Glomerular visceral epithelial cell (primary cell): ENCODE measurements around the gene MUC6.

Source experiments
- DNase-seq: peaks from one replicate; pipeline ENCODE4 v3.0.0-alpha.2; 2016; ENCODE audit errors: extremely low spot score

The MUC6 gene

DNA sequence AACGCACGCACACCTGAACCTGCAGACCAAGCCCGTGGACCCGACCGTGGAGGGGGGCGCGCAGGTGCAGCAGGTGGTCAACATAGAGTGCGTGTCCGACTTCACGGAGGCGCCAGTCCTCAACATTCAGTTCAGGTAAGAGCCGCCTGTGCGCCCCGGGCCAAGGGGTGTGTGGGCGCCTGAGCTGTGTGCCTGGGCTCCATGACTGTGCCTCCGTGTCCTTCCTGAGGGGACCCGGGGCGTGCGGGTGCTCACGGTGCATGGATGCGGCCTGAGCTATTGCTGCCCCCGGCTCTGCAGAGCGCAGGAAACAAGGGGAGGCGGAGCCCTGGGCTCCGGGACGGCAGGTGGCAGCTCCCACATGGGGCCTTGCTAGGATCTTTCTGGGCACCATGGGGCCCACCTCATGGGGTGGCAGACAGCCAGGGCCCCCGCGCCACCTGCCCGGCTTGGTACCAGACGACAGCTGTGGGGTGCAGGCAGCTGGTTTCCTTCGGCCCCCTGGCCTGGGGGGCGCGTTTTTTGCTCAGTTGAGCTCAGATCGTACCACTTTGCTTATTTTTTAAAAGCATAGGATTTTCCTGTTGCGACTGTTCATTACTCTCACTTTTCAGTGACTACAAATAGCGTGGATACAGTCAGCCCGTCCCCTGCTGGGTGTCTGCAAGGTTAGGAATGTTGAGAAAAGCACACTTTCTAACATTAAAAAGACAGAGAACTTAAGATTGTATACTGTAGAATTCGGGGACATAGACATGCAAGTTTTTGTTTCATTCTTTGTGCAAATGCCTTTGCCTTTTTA, 28.3 kb downstream of the MUC6 start:
- no peak for DNase-seq

DNA sequence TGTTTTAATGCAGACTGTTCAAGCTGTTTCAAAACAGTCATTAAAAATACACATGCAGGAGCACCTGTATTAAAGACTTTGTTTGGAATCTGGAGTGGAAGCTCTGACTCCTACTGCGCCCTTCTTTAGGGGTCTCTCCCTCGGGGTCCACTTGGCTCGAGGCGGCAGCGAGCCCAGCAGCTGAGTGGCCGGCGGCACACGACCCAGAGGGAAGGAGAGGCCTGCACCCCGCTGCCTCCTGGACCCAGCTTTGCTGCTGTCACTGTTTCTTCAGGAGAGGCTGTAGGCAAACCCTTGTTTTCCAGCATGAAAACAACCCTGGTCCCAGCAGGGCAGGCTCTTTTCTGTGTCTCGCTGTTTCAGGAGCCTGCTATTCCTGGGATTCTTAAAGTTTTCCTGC, 29.2 kb downstream of the MUC6 start:
- no peak for DNase-seq

DNA sequence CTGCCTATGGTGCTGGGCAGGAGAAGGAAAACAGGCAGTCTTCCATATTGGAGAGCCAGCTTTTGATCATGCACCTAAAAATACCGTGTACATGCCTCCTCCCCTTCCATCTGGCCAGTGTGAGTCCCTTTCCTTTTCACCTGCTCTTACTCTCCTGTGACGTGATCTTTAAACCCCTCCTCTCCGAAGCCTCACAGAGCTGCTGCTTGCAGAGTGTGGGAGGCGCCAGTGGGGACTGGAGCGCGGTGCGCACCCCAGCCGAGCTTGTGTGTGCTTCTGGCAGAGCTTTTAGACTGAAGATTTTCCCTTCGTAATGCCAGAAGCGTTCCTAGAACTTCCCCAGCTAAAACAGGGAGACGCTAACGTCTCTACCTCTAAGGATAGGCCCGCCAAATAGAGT, 29.8 kb downstream of the MUC6 start:
- DNase-seq, result no peak

DNA sequence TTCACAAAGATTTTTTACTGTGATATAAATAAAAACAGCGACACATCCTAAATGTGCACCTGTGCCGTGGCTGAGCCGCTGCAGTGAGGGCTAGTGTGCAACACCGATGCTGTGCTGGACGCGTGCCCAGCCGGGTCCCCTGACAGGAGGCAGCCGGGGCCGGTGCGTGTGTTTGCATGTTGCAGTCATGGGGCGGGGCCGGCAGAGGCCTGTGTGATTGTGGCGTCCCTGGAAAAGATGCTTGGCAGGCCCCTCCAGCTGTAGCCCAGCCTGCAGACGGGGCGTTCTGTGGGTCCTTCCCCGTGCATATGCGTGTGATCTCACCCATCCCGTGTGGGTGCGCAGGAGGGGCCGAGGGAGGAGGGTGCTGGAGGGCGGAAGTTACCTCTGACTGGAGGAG, 30.6 kb downstream of the MUC6 start:
- no peak for DNase-seq

DNA sequence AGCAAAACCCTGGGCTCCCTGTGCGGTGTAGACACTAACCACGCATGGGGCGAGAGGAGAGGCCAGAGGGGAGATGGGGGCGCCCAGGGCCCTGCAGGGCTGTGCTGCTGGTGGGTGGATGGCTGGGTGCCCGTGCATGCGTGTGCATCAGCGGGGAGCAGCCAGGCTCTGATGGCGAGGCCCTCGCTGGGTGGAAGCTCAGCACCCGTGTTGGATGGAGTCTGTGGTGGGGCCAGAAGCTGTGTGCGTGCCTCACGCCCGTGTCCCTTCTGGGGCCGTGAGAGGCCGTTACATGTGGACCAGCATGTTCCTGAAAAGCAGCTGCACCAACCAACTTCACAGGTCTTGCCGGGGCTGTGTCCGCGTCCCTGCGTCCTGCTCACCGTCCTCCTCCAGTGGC, 33.4 kb downstream of the MUC6 start:
- DNase-seq, result no peak

DNA sequence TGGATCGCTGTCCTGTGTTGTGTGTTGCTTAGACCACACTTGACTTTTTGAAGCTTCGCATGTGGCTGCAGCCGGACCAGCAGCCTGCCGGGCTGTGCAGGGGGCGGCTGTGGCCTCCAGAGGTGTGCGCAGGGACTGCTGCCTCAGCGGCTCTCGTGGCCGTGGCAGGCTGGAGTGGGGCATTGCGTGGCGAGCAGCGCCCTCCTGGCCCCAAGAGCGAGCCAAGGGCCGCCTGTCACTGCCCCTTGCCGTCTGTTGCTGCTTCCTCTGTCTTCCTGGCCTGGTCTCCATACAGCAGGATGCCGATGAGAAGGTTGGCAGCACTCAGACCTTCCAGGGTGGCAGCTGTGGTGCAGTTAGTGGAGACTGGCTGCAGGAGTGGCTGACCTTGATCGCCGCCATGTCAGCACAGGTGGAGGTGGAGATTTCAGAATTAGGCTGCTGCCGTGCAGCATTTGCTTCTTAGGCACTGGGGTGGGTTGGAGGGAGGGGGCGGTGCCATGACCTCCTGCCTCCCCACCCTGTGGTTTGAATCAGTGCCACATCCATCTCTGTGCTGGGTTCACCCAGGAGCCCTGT, 34.0 kb downstream of the MUC6 start:
- no peak for DNase-seq

DNA sequence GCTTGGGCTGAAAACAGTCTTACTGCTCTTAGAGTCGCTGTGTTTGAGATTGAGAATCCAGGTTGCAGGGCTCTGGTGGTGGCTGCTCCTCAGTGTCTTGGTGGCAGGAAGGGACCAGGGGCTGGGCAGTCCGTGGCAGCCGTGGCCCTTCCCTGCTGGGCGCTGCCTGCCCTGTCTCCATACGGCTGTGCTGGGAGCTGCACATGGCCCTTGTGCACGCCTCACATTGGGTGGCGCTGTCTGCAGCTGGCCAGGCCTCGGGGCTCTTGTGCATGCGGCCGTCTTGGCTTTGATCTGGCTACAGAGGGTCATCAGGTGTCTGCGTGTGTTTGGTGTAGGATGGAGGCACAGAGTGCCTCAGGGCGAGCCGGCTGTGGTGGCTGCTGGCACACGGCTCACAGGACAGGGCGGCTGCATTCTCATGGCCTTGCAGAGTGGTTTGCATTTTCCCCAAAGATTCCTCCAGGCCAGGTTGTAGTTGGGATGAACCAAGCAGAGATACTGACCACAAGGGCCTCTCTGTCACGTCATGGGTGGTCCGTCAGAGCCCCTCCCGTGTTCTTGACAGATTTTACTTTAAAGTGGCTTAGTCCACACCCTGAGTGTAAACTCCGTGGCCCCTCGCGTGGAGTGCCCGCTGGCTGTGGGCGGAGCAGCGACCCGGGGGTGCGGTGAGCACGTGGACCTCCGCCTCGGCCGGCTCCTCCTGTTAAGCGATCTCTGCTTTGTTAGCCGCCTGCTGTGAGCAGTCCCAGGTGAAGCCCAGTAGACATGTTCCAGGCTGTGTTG, 34.7 kb downstream of the MUC6 start:
- no peak for DNase-seq

DNA sequence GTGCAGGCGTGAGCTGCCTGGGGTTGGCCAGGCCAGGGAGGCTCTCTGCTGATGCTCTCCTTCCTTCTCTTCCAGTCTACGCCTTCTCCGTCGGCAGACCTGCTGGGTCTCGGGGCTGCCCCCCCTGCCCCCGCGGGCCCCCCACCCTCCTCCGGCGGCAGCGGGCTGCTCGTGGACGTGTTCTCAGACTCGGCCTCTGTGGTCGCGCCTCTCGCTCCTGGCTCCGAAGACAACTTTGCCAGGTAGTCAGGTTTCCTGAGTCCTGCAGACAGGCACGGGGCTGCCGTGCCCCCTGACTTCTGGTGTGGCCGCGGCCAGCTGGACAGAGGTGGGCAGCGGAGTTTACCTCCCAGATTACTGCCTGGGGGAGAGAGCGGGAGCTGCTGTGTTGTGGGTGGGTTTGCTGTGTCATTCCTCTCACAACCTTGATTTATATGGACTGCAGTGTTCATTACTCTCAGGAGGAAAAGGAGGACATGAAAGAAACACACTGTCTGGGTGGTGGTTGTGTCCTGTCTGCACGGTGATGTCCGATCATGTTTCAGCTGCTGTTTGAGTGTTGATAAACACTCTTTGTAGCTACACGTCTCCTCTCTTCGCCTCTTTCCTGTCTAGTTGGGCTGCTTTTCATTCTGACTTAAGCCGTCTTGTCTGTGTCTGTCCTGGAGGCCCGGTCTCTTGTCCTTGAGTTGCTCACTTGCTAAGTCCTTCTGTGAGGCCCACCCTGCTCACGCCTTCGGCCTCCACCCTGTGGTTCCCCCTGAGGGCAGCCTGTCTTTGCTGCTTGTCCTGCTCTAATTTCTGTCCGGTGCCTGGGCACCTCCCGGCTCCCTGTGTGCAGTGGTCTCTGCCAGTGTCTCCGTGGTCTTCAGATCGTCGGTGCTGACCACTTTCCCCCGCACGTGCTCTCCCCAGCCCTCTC, 35.9 kb downstream of the MUC6 start:
- DNase-seq, result no peak

DNA sequence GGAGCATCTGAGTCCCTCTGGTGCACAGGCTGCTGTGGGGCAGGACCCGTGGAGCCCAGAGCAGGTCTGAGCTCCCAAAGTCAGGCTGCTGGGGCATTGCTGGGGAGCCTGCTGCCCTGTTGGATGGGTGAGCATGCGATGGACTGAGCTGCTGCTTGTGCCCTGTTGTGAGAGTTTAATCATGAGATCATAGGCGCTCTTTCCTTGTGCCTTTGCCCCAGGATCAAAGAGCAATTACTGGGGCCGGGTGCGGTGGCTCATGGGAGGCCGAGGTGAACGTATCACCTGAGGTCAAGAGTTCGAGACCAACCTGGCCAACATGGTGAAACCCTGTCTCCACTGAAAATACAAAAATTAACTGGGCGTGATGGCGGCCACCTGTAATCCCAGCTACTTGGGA, 37.5 kb downstream of the MUC6 start:
- DNase-seq, result no peak

DNA sequence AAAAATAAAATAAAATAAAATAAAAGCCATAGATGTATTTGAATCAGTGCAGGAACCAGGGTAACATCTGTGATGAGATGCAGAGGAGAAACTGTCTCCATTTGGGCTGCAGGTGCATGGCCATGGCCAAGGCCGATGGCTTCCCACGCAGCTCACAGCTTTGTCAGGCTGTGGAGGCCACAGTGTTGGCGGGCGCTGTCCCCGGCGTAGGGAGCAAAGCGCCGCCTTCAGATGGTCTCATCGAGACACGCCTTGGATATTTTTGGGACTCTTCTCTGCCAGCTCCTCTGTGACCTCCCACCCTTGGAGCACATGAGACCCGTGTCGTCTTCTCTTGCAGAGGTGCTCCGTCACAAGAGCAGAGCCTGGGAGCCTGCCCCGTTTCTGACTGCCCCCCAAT, 38.6 kb downstream of the MUC6 start:
- no peak for DNase-seq

DNA sequence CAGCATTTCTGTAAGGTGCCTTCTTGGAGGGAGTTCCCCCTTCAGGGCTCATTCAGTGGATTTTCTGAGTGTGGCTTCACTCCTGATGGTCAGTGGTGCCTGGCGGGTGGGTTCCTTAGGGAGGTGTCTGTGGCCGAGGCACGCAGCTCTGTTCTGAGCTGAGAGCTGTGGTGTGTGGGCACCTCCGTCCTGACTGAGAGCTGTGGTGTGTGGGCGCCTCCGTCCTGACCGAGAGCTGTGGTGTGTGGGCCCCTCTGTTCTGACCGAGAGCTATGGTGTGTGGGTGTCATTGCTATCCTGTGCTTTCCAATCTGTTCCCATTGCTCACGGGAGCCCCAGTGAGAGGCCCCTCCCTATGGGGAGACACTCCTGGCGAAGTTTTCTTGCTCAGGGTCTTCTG, 39.8 kb downstream of the MUC6 start:
- no peak for DNase-seq

DNA sequence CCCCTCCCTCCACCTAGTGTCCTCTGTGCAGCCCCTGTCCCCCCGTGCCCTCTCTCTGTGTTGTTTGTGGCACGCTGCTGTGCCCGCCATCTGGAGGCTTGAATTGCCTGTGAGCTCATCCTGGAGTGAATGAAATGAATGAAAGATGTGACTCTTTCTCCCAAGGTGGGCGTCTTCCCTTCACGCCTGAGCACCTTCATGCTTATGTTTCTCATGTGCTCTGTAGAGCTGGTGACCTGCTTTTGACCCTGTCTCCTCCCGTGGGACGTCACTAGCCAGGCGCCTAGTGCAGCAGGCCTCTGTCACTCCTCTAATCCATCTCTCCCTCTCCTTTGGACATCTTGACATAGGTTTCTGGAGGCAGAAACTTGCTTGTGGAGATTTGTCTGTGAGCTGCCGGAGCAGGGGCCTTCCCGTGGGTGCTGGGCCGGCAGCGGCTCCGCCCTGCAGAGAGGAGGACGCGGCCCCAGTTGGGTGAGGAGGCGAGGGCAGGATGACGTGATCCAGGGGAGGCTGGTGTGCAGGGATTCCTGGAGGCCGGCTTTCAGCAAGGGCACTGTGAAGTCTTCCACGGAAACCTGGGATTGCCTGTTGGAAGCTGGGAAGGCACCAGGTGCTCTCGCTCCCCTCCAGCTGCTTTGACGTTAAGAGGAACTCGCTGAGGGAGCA, 40.6 kb downstream of the MUC6 start:
- peak; percentile 67 for DNase-seq

DNA sequence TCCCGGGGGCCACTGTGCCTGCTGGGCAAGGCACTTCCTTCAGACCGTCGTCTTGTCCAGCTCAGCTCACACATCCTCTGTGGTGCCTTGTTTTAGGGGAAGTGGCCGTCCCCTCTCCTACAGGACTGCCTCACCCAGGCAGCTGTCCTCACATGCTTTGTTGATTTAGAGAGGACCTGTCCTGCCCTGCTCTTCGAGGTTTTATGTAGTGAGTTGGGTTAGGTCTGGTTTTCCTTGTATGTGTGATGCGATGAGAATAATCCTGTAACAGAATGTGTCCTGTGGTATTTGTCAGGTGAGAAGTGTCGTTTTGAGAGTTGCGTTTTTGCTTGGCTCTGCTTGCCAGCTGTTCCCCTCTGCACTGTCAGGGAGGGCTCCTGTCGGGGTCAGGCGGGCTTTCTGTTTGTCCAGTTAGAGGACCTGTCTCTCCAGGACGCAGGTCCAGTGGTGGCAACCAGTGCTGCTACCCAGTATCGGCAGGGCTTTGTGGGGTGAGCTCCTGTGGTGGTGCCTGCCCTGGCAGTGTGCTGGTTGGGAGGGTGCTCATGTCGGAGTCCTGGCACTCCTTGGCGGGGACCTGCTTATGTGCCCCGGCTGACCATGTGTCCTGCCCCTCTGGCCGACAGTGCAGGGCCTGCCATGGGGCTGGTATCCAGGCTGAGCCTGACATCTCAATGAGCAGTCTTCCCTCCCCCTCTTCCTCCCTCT, 41.3 kb downstream of the MUC6 start:
- no peak for DNase-seq

DNA sequence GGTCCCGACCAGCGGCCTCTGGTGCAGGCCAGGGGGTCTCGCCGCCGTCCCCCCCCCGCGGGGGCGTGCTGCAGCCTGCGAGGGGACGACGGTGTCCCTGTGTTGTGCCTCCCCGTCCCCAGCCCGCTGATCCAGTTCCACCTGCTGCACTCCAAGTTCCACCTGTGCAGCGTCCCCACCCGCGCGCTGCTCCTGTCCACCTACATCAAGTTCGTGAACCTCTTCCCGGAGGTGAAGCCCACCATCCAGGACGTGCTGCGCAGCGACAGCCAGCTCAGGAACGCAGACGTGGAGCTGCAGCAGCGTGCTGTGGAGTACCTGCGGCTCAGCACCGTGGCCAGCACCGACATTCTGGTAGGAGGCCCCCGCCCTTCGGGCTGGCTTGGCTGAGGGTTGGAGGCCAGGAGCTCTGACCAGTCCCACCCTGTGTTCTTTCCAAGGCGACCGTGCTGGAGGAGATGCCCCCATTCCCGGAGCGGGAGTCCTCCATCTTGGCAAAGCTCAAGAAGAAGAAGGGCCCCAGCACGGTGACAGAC, 42.8 kb downstream of the MUC6 start:
- DNase-seq, result no peak

DNA sequence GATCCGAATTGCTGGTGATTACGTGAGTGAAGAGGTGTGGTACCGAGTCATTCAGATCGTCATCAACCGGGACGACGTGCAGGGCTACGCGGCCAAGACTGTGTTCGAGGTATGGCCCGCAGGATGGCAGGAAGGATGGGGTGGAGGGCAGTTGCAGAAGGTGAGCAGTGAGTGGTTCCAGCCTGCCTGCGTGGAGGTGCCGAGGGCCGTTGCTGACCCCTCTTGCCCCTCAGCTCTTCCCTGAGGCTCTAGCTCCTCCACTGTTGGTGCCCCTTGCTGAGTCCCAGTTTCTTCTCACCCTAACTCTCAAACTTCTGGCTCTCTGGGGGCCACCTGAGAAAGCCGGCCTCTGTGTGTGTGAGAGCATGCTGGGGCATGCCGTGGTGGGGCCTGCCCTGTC, 43.9 kb downstream of the MUC6 start:
- DNase-seq, result no peak

DNA sequence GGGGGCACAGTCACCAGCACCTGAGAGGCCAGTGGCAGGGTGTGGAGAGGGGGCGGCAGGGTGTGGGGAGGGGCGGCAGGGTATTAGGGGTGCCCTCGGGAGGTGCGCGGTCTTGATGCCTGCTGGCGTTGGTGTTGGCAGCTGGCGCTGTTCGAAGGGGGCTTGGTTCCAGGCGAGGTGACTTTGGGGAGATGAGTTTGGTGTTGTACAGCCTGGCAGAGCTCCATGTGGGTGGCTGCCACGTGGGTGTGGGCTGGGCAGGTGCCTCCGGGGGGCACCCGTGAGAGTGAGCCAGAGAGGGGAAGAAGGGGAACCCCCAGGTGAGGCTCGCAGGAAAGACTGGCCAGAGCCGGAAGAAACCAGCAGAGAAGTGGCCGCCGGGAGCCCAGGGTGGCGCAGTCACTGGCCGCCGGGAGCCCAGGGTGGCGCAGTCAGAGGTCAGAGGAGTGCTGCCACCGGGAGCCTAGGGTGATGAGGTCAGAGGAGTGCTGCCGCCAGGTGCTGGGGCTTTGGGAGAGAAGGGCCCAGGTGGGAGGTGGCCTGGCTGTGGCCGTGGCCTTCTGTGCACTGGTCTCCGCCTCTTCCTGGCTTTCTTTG, 44.7 kb downstream of the MUC6 start:
- DNase-seq, result no peak

DNA sequence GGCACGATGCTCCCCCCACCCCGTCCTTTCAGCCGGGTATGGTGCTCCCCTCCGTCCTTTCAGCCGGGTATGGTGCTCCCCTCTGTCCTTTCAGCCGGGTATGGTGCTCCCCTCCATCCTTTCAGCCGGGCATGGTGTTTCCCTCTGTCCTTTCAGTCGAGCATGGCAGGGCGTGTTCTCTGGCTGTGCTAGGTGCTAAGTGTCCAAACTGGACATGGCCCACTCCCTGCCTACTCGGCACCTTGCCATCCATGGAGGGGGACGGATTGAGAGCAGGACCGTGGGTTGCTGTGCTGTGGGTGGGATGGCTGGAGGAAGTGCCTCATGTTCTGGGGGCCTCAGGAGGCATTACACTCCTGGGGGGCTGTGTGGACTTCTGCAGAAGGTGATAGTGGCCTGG, 45.5 kb downstream of the MUC6 start:
- no peak for DNase-seq

DNA sequence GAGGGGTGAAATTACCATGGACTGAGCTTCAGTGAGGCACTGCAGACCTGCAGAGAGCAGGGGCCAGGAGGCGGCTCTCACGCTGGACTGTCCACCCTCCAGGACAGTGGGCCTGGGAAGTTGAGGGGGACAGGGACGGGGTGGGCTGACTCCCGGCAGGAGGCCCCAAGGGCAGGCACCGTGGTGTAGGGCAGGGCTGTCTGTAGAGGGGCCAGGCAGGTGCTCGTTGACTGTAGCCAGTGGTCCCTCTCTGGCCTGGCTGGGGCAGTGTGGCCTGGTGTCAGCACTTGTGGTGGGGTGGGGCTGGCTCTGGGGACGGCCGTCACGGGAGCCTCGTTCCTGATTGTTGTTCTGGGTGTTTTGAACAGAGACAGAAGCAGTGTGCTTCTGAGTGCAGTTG, 46.4 kb downstream of the MUC6 start:
- DNase-seq, result no peak

DNA sequence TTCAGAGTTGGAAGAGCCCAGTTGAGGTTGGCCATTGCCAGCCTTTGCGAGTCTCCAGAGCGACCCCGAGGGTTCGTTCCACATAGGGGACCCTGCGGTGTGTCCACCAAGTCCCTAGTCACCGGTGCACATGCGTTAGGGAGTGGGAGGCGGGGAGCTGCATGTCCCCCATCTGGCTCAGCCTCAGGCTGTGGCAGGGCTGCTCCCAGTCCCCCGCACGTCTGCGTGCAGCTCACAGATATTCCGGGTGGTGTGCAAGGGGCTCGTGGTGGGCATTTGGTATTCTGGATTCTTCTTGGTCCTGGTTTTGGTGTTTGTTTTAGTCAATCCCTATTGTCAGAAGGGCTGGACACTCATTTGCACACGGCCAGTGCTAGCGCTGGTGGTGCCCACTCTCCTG, 48.8 kb downstream of the MUC6 start:
- no peak for DNase-seq

DNA sequence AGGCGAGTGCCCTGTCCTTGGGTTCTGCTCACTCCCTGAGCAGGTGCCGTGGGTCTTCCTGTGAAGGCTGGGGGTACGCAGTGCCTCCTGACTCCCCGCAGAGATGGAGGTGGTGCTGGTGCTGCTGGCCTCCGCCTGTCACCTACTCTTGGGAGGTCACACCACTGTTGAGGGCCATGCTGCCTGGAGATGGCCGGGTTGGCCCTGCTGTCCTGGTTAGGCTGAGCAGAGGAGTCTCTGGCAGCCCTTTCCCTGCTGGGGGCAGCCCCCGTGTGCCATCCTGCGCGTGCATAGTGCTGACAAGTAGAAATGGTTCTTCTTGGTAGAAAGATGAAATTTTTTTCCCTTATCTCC, 49.6 kb downstream of the MUC6 start:
- DNase-seq, result no peak
